GM19463 (cell line): Measurements from ENCODE around the gene CELA2A.
"Not testable (repeated sequence)": the region's sequence is repeated elsewhere in the genome, so short reads cannot be mapped to it uniquely, and the experiment has no call there.

Experiments
- ATAC-seq: cut with Tn5 transposase; IDR thresholded peaks from one replicate; pipeline ENCODE4 v1.9.1; 2021; ENCODE audit warnings: mild to moderate bottlenecking, moderate library complexity; ENCODE audit not compliant: unreplicated experiment

CELA2A gene

GRCh38 chr1:15424981-15425380 is 31.6 kb upstream of the CELA2A start:
- no peak for ATAC-seq

GRCh38 chr1:15425521-15425920 is 31.0 kb upstream of the CELA2A start:
- no peak for ATAC-seq

- no peak for ATAC-seq
Measured at GRCh38 chr1:15425958-15426357, 30.6 kb upstream of the CELA2A start.

GRCh38 chr1:15426492-15427279 is 29.8 kb upstream of the CELA2A start:
- ATAC-seq: no peak

GRCh38 chr1:15427280-15427666 is 29.3 kb upstream of the CELA2A start:
- no peak for ATAC-seq

GRCh38 chr1:15428252-15428651 is 28.3 kb upstream of the CELA2A start:
- ATAC-seq: not testable (repeated sequence)

GRCh38 chr1:15428815-15429435 is 27.6 kb upstream of the CELA2A start:
- no peak for ATAC-seq

GRCh38 chr1:15429701-15430149 is 26.8 kb upstream of the CELA2A start:
- ATAC-seq: no peak

GRCh38 chr1:15430787-15431570 is 25.6 kb upstream of the CELA2A start:
- no peak for ATAC-seq

- ATAC-seq: no peak
Measured at GRCh38 chr1:15431571-15431948, 25.0 kb upstream of the CELA2A start.

GRCh38 chr1:15432324-15432723 is 24.2 kb upstream of the CELA2A start:
- ATAC-seq: no peak

- ATAC-seq: no peak
Measured at GRCh38 chr1:15433471-15433870, 23.1 kb upstream of the CELA2A start.

- ATAC-seq: not testable (repeated sequence)
Measured at GRCh38 chr1:15434739-15435138, 21.8 kb upstream of the CELA2A start.

- no peak for ATAC-seq
Measured at GRCh38 chr1:15435239-15436077, 21.1 kb upstream of the CELA2A start.

GRCh38 chr1:15436881-15437442 is 19.6 kb upstream of the CELA2A start:
- ATAC-seq: no peak

- no peak for ATAC-seq
Measured at GRCh38 chr1:15439325-15439724, 17.2 kb upstream of the CELA2A start.

GRCh38 chr1:15440357-15440756 is 16.2 kb upstream of the CELA2A start:
- ATAC-seq: no peak

GRCh38 chr1:15441247-15441646 is 15.3 kb upstream of the CELA2A start:
- ATAC-seq: no peak

- no peak for ATAC-seq
Measured at GRCh38 chr1:15442119-15442518, 14.4 kb upstream of the CELA2A start.

- ATAC-seq: no peak
Measured at GRCh38 chr1:15442759-15443158, 13.8 kb upstream of the CELA2A start.

GRCh38 chr1:15443281-15443680 is 13.3 kb upstream of the CELA2A start:
- ATAC-seq: no peak
